HEK293T (cell line): ENCODE measurements around the gene TMEM236.

ENCODE experiments used
- ARNT ChIP-seq: fragments of 450-650 bp; IDR thresholded peaks from 2 replicates; pipeline ENCODE4 v1.6.1; 2017; ENCODE audit warnings: mild to moderate bottlenecking
- BHLHE40 ChIP-seq: fragments of 450-650 bp; IDR thresholded peaks from 2 replicates; pipeline ENCODE4 v1.6.1; 2016; ENCODE audit warnings: mild to moderate bottlenecking, moderate library complexity, borderline replicate concordance
- CTBP1 ChIP-seq: fragments of 450-650 bp; IDR thresholded peaks from 2 replicates; pipeline ENCODE4 v1.6.1; 2016; ENCODE audit warnings: borderline replicate concordance
- ELF4 ChIP-seq: fragments of 450-650 bp; IDR thresholded peaks from 2 replicates; pipeline ENCODE4 v1.6.1; 2017; ENCODE audit warnings: antibody characterized with exemption
- FOXK2 ChIP-seq: fragments of 450-650 bp; IDR thresholded peaks from 2 replicates; pipeline ENCODE4 v1.6.1; 2016; ENCODE audit warnings: mild to moderate bottlenecking
- FOXM1 ChIP-seq: fragments of 450-650 bp; IDR thresholded peaks from 2 replicates; pipeline ENCODE4 v1.6.1; 2017; ENCODE audit warnings: mild to moderate bottlenecking, borderline replicate concordance
- L3MBTL2 ChIP-seq: fragments of 450-650 bp; conservative IDR thresholded peaks from 2 replicates; pipeline ENCODE4 v1.6.1; 2016; ENCODE audit warnings: mild to moderate bottlenecking
- LEF1 ChIP-seq: fragments of 450-650 bp; IDR thresholded peaks from 2 replicates; pipeline ENCODE4 v1.6.1; 2017; ENCODE audit warnings: mild to moderate bottlenecking, borderline replicate concordance
- NFRKB ChIP-seq: fragments of 450-650 bp; IDR thresholded peaks from 2 replicates; pipeline ENCODE4 v1.6.1; 2016; ENCODE audit warnings: mild to moderate bottlenecking, moderate library complexity
- SP1 ChIP-seq: fragments of 450-650 bp; IDR thresholded peaks from 2 replicates; pipeline ENCODE4 v1.6.1; 2017
- SUZ12 ChIP-seq: fragments of 450-650 bp; IDR thresholded peaks from 2 replicates; pipeline ENCODE4 v1.6.1; 2016; ENCODE audit warnings: mild to moderate bottlenecking
- TARDBP ChIP-seq: fragments of 450-650 bp; IDR thresholded peaks from 2 replicates; pipeline ENCODE4 v1.6.1; 2016

DNA sequence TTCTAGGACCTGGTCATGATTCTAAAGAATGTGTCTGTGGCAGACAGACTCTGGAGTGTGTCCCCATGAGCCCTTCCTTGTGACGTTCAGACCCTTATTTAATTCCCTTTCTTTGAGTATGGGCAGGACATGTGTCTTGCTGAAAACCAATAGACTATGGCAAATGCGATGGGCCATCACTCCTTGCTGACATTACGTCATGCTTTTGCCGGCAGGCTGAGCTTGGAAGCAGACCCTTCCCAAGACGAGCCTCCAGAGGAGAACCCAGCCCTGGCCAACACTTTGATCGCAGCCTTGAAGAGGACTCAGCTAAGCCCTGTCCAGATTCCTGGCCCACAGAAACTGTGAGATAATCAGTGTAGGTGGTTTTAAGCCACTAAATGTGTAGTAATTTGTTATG, 18.4 kb upstream of the TMEM236 start:
- TF ChIP-seq SUZ12 (no peak), LEF1 (no peak), FOXM1 (no peak), NFRKB (no peak), L3MBTL2 (no peak), FOXK2 (no peak), TARDBP (no peak), SP1 (no peak), BHLHE40 (no peak), CTBP1 (no peak), ELF4 (no peak), ARNT (no peak)
